Retinal pigment epithelial cell (primary cell): ENCODE results near the gene SPSB3.

Experiments used
- DNase-seq: peaks from one replicate; pipeline ENCODE4 v3.0.0-alpha.2; 2010; ENCODE audit warnings: low read depth
- H3K4me3 ChIP-seq: 2 replicates; pipeline ENCODE4 v1.5.1; 2011; ENCODE audit warnings: mild to moderate bottlenecking, low read length, control low read depth, moderate library complexity
- CTCF ChIP-seq: conservative IDR thresholded peaks from 2 replicates; pipeline ENCODE4 v1.5.1; 2011; ENCODE audit warnings: low read depth, low read length, control low read depth, inconsistent platforms

The SPSB3 gene

GRCh38 chr16:1816396-1817275, 34.3 kb upstream of the SPSB3 start:
- no peak for TF ChIP-seq CTCF

GRCh38 chr16:1815461-1815860, 33.1 kb upstream of the SPSB3 start:
- H3K4me3 ChIP-seq: no peak overlapping the region
- TF ChIP-seq CTCF: no peak
- no peak for DNase-seq

More at GRCh38 chr16:1816396-1817275, 34.3 kb upstream of the SPSB3 start:
- DNase-seq: no peak
- no peak overlapping the region for H3K4me3 ChIP-seq

GRCh38 chr16:1812732-1813163, 30.4 kb upstream of the SPSB3 start:
- no peak for DNase-seq
- TF ChIP-seq CTCF: peak; percentile 61
- no peak overlapping the region for H3K4me3 ChIP-seq

GRCh38 chr16:1810536-1810935, 28.2 kb upstream of the SPSB3 start:
- DNase-seq: no peak
- TF ChIP-seq CTCF: no peak
- no peak overlapping the region for H3K4me3 ChIP-seq

GRCh38 chr16:1810106-1810505, 27.7 kb upstream of the SPSB3 start:
- no peak for TF ChIP-seq CTCF
- H3K4me3 ChIP-seq: no peak overlapping the region
- no peak for DNase-seq

- no peak overlapping the region for H3K4me3 ChIP-seq
- DNase-seq: no peak
These were observed 27.0 kb upstream of the SPSB3 start for GRCh38 chr16:1809281-1809801.

More at GRCh38 chr16:1809281-1809801, 27.0 kb upstream of the SPSB3 start:
- no peak for TF ChIP-seq CTCF
